GM20000 (cell line): ENCODE measurements around the gene FGFR2.

Source experiments
- DNase-seq: peaks from one replicate; pipeline ENCODE4 v3.0.0; 2012; ENCODE audit warnings: low spot score
- TF ChIP-seq, protein P1 (sequence below): IDR thresholded peaks from 2 replicates; pipeline ENCODE4 v1.5.1; 2012; ENCODE audit warnings: mild to moderate bottlenecking, control low read depth; ENCODE audit errors: extremely low read depth, missing control alignments

FGFR2 gene

DNA sequence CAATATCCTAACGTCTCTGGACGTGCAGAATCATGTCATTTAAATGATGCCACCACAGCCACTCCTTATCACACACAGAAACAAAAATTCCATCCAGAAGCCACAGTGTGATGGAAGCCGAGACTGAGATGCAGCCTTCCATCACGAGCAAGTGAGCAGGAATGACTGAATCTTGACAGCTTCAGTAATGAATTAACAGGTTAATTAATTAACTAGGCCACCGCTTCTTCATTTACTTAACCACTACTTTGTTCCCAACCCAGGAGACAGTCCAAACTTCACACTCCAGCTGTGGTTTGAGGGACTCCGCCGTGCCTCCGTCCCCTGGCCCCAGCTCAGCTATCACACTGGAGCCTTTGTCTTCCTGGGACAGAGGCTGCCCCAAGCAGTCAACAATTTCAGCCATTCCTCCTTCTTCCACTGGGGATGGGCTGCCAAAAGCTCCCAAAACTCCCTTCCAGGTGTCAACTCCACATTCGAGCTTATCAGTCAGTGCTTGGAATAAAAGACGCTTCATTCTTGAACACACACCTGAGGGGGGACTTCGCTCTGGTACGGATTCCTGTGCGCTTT is 65.9 kb downstream of the FGFR2 start:
- TF ChIP-seq, protein P1, sequence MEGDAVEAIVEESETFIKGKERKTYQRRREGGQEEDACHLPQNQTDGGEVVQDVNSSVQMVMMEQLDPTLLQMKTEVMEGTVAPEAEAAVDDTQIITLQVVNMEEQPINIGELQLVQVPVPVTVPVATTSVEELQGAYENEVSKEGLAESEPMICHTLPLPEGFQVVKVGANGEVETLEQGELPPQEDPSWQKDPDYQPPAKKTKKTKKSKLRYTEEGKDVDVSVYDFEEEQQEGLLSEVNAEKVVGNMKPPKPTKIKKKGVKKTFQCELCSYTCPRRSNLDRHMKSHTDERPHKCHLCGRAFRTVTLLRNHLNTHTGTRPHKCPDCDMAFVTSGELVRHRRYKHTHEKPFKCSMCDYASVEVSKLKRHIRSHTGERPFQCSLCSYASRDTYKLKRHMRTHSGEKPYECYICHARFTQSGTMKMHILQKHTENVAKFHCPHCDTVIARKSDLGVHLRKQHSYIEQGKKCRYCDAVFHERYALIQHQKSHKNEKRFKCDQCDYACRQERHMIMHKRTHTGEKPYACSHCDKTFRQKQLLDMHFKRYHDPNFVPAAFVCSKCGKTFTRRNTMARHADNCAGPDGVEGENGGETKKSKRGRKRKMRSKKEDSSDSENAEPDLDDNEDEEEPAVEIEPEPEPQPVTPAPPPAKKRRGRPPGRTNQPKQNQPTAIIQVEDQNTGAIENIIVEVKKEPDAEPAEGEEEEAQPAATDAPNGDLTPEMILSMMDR = no peak

DNA sequence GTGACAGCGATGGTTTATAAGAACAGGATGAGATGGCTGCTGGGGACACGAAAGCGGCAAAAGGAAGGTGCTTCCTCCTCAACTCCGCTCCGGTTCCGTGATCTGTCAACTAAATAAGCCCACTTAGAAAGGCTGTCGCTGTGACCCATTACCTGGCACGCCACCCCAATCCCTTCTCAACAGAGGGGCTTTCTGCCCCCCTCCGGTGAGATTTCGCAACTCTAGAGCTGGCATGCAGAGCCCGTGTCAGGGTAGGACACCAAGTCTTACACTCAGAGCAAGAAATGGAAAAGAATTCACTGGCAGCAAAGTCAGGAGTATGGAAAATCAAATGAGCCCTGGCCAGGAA is 66.4 kb downstream of the FGFR2 start:
- DNase-seq = no peak
- TF ChIP-seq, protein P1 = no peak

More for the DNA sequence above, 65.9 kb downstream of the FGFR2 start:
- DNase-seq = no peak

DNA sequence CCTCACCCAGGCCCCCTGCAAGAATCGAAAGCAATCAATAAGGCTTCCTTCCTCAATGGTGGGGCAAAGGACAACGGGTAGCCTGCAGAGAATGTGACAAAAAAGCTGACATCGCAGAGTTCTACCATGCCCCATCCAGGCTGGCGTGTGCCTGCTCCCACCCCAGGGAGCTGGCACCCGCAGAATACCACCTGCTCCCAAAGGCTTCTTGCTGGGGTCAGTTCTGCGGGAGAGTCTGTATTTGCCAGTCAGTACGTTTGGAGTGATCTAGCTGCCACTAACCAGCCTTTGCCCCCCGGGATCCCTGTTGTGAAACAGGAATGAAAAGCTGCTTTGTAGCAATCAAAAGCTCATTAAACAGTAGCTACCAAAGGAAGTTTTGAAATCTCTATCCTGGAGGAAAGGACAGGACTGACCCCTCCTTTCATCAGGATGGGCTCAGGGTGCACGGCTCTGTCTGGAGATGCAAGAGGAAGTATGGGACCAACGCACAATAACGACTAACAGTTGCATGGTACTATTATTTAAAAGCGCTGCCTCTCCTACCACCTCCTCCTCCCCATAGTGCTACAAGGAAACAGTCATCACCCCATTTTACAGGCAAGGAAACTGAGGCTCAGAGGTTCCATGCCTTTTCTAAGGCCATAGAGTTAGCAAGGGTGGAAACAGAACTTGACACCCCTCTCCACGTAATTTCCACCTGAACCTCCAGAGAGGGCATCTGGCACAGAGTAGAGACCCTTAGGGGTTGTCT is 67.0 kb downstream of the FGFR2 start:
- TF ChIP-seq, protein P1 = no peak

DNA sequence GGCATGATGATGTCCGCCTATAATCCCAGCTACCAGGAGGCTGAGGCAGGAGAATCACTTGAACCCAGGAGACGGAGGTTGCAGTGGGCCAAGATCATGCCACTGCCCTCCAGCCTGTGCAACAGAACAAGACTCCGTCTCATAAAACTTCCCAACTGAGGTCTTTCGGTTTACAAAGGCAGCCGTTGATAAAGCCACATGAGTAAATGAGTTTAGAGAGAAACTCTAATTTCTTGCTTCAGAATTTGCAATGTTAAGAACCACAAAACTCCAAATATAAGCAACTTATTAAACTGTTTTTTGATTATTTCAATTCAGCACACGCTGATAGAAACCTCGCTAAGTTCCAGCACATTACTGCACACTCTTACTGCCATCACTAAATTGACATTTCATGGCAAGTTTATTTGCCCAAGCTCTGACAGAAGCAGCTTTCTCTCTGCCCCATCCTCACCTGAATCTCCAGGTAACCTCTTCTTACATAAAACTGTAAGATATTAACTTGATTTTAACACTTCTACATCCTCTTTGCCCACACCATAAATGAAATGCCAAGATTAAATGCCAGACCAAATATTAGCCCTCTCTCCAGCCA is 67.7 kb downstream of the FGFR2 start:
- no peak for DNase-seq
- TF ChIP-seq, protein P1 = no peak

More for the DNA sequence above, 67.0 kb downstream of the FGFR2 start:
- no peak for DNase-seq

DNA sequence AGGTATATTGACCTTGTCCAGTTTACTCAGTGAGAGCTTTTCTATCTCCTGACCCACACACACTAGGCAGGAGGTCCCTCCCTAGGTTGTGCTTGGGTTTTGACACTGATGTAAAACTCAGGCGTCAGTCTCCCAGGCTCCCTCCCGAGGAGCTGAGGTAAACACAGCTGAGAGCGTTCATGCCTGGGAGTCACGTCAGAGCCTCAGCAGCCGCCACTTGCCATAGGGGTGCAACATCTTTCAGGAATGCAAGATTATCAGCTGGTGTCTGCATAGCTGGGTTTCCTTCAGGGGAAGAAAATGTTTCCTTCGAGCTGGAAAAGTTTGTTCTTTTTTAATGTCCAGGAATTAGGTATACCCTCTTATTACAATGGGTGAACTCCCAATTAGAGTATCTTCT is 70.6 kb downstream of the FGFR2 start:
- no peak for DNase-seq
- TF ChIP-seq, protein P1 = no peak

DNA sequence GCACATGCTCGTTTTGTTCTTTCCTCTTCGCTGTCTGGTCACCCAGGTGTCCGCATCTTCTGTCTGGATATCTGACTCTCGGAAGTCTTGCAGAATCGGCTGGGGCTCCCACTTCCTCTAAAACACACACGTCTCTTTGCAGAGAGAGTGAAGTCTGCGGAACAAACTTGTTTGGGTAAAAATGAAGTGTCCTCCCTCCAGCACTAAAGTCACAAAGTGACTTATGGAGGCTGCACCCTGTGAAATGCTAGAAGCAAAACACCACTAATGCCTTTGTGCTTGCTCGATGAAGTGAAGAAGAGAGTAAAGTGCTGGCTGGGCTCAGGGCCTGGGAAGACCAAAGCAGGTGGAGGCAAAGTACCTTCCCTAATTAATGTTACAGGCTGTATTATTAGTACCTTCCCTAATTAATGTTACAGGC is 71.4 kb downstream of the FGFR2 start:
- TF ChIP-seq, protein P1 = no peak
- no peak for DNase-seq

DNA sequence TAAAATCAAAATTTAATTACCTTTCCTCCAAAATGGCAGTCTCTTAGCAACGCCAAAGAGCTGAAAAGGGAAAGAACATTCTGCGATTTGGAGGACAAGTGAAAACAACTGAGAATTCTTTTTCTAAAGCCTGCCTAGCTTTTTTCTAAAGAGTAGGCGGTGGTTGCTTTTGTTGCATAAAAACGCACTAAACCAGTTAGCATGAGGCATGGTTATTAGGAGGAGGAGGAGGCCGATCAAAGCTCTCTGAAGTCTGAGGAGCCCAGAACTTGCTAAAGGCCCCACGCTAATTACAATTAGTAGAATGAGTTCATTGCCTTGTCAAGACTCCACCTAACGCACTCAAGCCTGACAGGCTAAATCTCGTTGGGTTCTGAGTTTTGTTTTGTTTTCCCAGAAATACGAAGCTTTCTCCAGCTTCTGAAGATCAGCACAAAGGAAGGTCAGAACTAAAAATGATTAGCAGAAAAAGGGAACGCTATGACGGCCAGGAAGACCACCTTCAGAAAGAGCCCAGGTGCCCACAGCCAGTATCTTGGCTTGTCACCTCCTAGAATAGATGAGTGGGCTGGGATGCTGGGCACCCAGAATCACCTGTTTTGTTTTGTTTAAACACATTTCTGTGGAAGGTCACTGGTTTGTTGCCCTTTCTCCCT is 72.0 kb downstream of the FGFR2 start:
- TF ChIP-seq, protein P1 = no peak
- DNase-seq = no peak
